HEK293T (cell line): ENCODE results near the gene PRR19.

Experiments used
- BHLHE40 ChIP-seq: fragments of 450-650 bp; IDR thresholded peaks from 2 replicates; pipeline ENCODE4 v1.6.1; 2016; ENCODE audit warnings: mild to moderate bottlenecking, moderate library complexity, borderline replicate concordance
- CTBP1 ChIP-seq: fragments of 450-650 bp; IDR thresholded peaks from 2 replicates; pipeline ENCODE4 v1.6.1; 2016; ENCODE audit warnings: borderline replicate concordance
- ELF4 ChIP-seq: fragments of 450-650 bp; IDR thresholded peaks from 2 replicates; pipeline ENCODE4 v1.6.1; 2017; ENCODE audit warnings: antibody characterized with exemption
- FOXA1 ChIP-seq: fragments of 450-650 bp; IDR thresholded peaks from 2 replicates; pipeline ENCODE4 v1.6.1; 2016; ENCODE audit warnings: mild to moderate bottlenecking
- FOXK2 ChIP-seq: fragments of 450-650 bp; IDR thresholded peaks from 2 replicates; pipeline ENCODE4 v1.6.1; 2016; ENCODE audit warnings: mild to moderate bottlenecking
- FOXM1 ChIP-seq: fragments of 450-650 bp; IDR thresholded peaks from 2 replicates; pipeline ENCODE4 v1.6.1; 2017; ENCODE audit warnings: mild to moderate bottlenecking, borderline replicate concordance
- L3MBTL2 ChIP-seq: fragments of 450-650 bp; conservative IDR thresholded peaks from 2 replicates; pipeline ENCODE4 v1.6.1; 2016; ENCODE audit warnings: mild to moderate bottlenecking
- LEF1 ChIP-seq: fragments of 450-650 bp; IDR thresholded peaks from 2 replicates; pipeline ENCODE4 v1.6.1; 2017; ENCODE audit warnings: mild to moderate bottlenecking, borderline replicate concordance
- NFRKB ChIP-seq: fragments of 450-650 bp; IDR thresholded peaks from 2 replicates; pipeline ENCODE4 v1.6.1; 2016; ENCODE audit warnings: mild to moderate bottlenecking, moderate library complexity
- SP1 ChIP-seq: fragments of 450-650 bp; IDR thresholded peaks from 2 replicates; pipeline ENCODE4 v1.6.1; 2017
- SUZ12 ChIP-seq: fragments of 450-650 bp; IDR thresholded peaks from 2 replicates; pipeline ENCODE4 v1.6.1; 2016; ENCODE audit warnings: mild to moderate bottlenecking
- TARDBP ChIP-seq: fragments of 450-650 bp; IDR thresholded peaks from 2 replicates; pipeline ENCODE4 v1.6.1; 2016
- ZNF384 ChIP-seq: fragments of 450-650 bp; IDR thresholded peaks from 2 replicates; pipeline ENCODE4 v1.6.1; 2016
- TF ChIP-seq, protein P1 (sequence below): fragments of 450-650 bp; IDR thresholded peaks from 2 replicates; pipeline ENCODE4 v1.6.1; 2016

DNA sequence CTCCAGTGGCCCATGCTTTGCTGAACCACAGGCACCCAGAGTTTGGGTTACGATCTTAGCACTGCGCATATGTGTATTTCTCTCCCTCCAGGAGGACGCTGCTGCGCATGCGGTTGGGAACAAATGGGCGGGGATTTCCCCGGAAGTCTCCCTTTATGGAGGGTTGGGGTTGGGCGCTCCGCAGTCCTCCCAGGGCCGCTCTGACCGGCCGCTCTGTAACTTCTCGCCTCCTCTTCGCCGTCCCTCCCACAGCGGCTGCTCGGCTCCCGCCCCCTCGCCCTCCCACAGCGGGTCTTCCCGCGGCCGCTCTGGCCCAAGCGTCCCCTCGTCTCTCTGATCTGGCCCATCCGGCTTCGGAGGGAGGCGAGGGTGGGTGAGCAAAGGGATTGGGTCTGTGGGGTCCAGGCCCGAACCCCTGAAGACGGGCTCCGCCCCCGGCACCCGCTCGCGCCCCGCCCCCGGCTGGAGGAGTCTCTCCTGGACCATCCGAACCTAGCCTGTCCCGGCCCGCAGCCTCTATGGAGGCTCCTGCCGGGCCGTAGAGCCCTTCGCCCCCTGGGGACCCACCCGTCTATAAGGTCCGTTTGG is 23.5 kb downstream of the PRR19 start, which contains the start of gene MEGF8:
- TF ChIP-seq SUZ12 (no peak), CTBP1 (no peak), NFRKB (no peak), ELF4 (no peak), L3MBTL2 (no peak), ZNF384 (no peak), LEF1 (no peak), TARDBP (no peak), FOXK2 (no peak), FOXM1 (no peak), SP1 (no peak), FOXA1 (no peak), BHLHE40 (no peak)
- TF ChIP-seq, protein P1, sequence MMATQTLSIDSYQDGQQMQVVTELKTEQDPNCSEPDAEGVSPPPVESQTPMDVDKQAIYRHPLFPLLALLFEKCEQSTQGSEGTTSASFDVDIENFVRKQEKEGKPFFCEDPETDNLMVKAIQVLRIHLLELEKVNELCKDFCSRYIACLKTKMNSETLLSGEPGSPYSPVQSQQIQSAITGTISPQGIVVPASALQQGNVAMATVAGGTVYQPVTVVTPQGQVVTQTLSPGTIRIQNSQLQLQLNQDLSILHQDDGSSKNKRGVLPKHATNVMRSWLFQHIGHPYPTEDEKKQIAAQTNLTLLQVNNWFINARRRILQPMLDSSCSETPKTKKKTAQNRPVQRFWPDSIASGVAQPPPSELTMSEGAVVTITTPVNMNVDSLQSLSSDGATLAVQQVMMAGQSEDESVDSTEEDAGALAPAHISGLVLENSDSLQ, result no peak
